ENCODE results near the gene SMNDC1.
"Not testable (repeated sequence)": the region's sequence is repeated elsewhere in the genome, so short reads cannot be mapped to it uniquely, and the experiment has no call there.

The SMNDC1 gene

GRCh38 chr10:110258542-110258941 lies 46.2 kb downstream of the SMNDC1 start:
- DNase-seq (ENCODE audit: insufficient read length, low spot score) (no peak), FAIRE-seq (no peak)

DNA sequence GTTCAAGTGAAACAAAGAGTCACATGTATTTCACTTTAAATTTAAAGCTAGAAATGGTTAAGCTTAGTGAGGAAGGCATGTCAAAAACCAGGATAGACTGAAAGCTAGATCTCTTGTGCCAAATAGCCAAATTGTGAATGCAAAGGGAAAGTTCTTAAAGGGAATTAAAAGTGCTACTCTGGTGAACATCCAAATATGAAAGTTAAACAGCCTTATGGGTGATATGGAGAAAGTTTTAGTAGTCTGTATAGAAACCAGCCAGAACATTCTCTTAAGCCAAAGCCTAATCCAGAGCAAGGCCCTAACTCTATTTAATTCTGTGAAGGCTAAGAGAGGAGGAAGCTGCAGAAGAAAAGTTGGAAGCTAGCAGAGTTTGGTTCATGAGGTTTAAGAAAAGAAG lies 50.3 kb downstream of the SMNDC1 start:
- DNase-seq (ENCODE audit: insufficient read length, low spot score) (no peak), FAIRE-seq (no peak)

GRCh38 chr10:110252151-110252550 lies 52.6 kb downstream of the SMNDC1 start:
- DNase-seq (ENCODE audit: insufficient read length, low spot score): no peak
- no peak for FAIRE-seq

- not testable (repeated sequence) for FAIRE-seq; DNase-seq (ENCODE audit: insufficient read length, low spot score)
Measured at GRCh38 chr10:110251392-110251791, 53.3 kb downstream of the SMNDC1 start.

DNA sequence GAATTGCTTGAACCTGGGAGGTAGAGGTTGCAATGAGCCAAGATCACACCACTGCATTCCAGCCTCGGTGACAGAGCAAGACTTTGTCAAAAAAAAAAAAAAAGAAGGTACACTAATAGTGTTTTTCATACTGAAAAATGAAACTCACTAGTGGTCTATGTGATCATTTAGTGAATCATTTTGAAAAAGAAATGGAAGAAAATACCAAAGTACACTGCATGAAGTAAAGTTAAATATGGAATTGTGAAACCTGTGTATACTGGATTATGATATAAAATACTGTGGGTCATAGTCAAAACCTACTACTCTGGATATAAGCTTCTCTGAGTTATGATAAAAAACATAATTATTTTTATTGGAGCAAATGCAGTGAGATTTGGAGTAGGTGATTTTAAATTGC lies 55.2 kb downstream of the SMNDC1 start:
- DNase-seq (ENCODE audit: insufficient read length, low spot score); FAIRE-seq: not testable (repeated sequence)

GRCh38 chr10:110247833-110248232 lies 56.9 kb downstream of the SMNDC1 start:
- FAIRE-seq: not testable (repeated sequence)

GRCh38 chr10:110244550-110244949 lies 60.2 kb downstream of the SMNDC1 start:
- DNase-seq (ENCODE audit: insufficient read length, low spot score) (no peak), FAIRE-seq (no peak)

More at GRCh38 chr10:110247833-110248232, 56.9 kb downstream of the SMNDC1 start:
- not testable (repeated sequence) for DNase-seq (ENCODE audit: insufficient read length, low spot score)

GRCh38 chr10:110242511-110242910 lies 62.2 kb downstream of the SMNDC1 start:
- DNase-seq (ENCODE audit: insufficient read length, low spot score) (no peak), FAIRE-seq (no peak)

- FAIRE-seq (no peak), DNase-seq (ENCODE audit: insufficient read length, low spot score) (no peak)
Measured at GRCh38 chr10:110241841-110242240, 62.9 kb downstream of the SMNDC1 start.

DNA sequence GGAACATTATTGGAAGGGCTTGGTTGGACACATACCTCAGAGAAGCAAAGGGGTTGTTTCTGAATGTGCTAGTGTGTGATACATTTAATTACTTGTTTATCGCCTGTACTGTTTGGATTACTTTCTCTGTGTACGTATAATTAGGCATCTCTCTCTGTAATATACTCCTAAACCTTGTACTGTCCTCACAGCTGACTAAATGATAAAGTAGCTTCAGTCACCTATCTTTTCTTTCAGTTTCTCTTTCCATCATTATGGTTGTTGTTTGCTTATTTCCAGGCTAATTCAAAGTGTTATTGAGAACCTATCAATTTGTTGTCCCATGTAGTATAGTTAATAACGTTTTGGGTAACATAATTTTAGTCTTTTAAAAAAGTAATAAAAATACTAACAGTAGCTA lies 63.3 kb downstream of the SMNDC1 start:
- DNase-seq (ENCODE audit: insufficient read length, low spot score) (no peak), FAIRE-seq (no peak)

Data from HTR-8/SVneo (cell line).